PC-3 (cell line): Measurements from ENCODE around the gene ADGRF4. TPM values are rescaled to one million over a fixed set of nuclear protein-coding genes. Genes with fewer than 3 reads are reported as not detected.

ENCODE experiments used
- ATAC-seq: fragments of 200-7000 bp; cut with Tn5 transposase; 2 replicates; pipeline ENCODE4 v1.9.1; 2020; ENCODE audit warnings: mild to moderate bottlenecking, moderate library complexity
- BruUV-seq: library from RNA; stranded (reverse); fragments of 400-500 nt; replicated peaks from 2 replicates; lab custom pipeline; 2021; lab: Mats Ljungman, UMichigan
- CTCF ChIA-PET: fragments of 300-600 bp; sonication (Branson Sonifier 250); formaldehyde crosslinking; loops from one replicate; lab custom pipeline; 2022; ENCODE audit warnings: antibody characterized with exemption; lab: Charles Lee
- POLR2A ChIA-PET: fragments of 300-600 bp; sonication (Branson Sonifier 250); formaldehyde crosslinking; loops from one replicate; lab custom pipeline; 2022; ENCODE audit warnings: antibody characterized with exemption; ENCODE audit not compliant: unreplicated experiment; lab: Charles Lee
- DNase-seq: peaks from one replicate; pipeline ENCODE4 v3.0.0-alpha.2; 2015
- H2AFZ ChIP-seq: fragments of 300-600 bp; sonication (generic); 2 replicates; pipeline ENCODE4 v1.6.0; 2016; ENCODE audit warnings: antibody characterized with exemption, low read length
- H3F3A ChIP-seq: fragments of 300-600 bp; sonication (generic); one replicate; pipeline ENCODE4 v1.6.0; 2017; ENCODE audit warnings: antibody characterized with exemption, low read length, control low read depth, mild to moderate bottlenecking; ENCODE audit not compliant: unreplicated experiment
- H3K27ac ChIP-seq: fragments of 300-600 bp; sonication (generic); 2 replicates; pipeline ENCODE4 v1.5.1; 2016; ENCODE audit warnings: mild to moderate bottlenecking, low read length
- H3K27me3 ChIP-seq: fragments of 300-600 bp; sonication (generic); 2 replicates; pipeline ENCODE4 v1.6.1; 2016; ENCODE audit warnings: low read length, mixed read lengths
- H3K36me3 ChIP-seq: fragments of 300-600 bp; sonication (generic); 2 replicates; pipeline ENCODE4 v1.6.1; 2016; ENCODE audit warnings: low read depth, mixed run types, low read length, mixed read lengths
- H3K4me1 ChIP-seq: fragments of 300-600 bp; sonication (generic); 2 replicates; pipeline ENCODE4 v1.5.1; 2016; ENCODE audit warnings: low read length; ENCODE audit not compliant: insufficient read depth
- H3K4me2 ChIP-seq: fragments of 300-600 bp; sonication (generic); 2 replicates; pipeline ENCODE4 v1.6.0; 2016; ENCODE audit warnings: low read length
- H3K4me3 ChIP-seq: fragments of 300-600 bp; sonication (generic); 2 replicates; pipeline ENCODE4 v1.5.1; 2016; ENCODE audit warnings: mild to moderate bottlenecking, low read length, mixed read lengths
- H3K79me2 ChIP-seq: fragments of 300-600 bp; sonication (generic); 2 replicates; pipeline ENCODE4 v1.6.1; 2017; ENCODE audit warnings: low read length, mixed read lengths
- H3K9ac ChIP-seq: fragments of 300-600 bp; sonication (generic); 2 replicates; pipeline ENCODE4 v1.6.0; 2016; ENCODE audit warnings: mild to moderate bottlenecking, low read length
- H3K9me2 ChIP-seq: fragments of 300-600 bp; sonication (generic); replicated peaks from 2 replicates; pipeline ENCODE4 v1.6.1; 2016; ENCODE audit warnings: mixed run types, low read length, mixed read lengths
- H3K9me3 ChIP-seq: fragments of 300-600 bp; sonication (generic); 2 replicates; pipeline ENCODE4 v1.6.1; 2016; ENCODE audit warnings: low read length, mixed read lengths
- H4K20me1 ChIP-seq: fragments of 300-600 bp; sonication (generic); 2 replicates; pipeline ENCODE4 v1.6.1; 2016; ENCODE audit warnings: low read length, mixed read lengths
- EZH2 ChIP-seq: fragments of 300-600 bp; sonication (generic); IDR thresholded peaks from one replicate; pipeline ENCODE4 v1.6.1; 2017; ENCODE audit warnings: antibody characterized with exemption, mild to moderate bottlenecking, low read length; ENCODE audit not compliant: unreplicated experiment
- EZH2phosphoT487 ChIP-seq: fragments of 300-600 bp; sonication (generic); IDR thresholded peaks from 2 replicates; pipeline ENCODE4 v1.6.1; 2018; ENCODE audit warnings: mild to moderate bottlenecking, antibody characterized with exemption, low read length, borderline replicate concordance
- intact Hi-C: fragments of 100-400 bp; cut with micrococcal nuclease; formaldehyde crosslinking; loops from 2 replicates; pipeline ENCODE4 v1.9.0; 2023
- total RNA-seq: library from RNA; depleted of rRNA; stranded (reverse); fragments of >200 nt; gene quantifications from 2 replicates; pipeline ENCODE4 v1.2.3, GENCODE V29; 2014
- TF ChIP-seq, protein P1 (sequence below): fragments of 300-600 bp; sonication (generic); conservative IDR thresholded peaks from 2 replicates; pipeline ENCODE4 v1.5.1; 2017; ENCODE audit warnings: antibody characterized with exemption, low read depth, mild to moderate bottlenecking, low read length

ADGRF4 gene
- total RNA-seq, 1 experiment from 2014 or later, result 3.4 TPM

DNA sequence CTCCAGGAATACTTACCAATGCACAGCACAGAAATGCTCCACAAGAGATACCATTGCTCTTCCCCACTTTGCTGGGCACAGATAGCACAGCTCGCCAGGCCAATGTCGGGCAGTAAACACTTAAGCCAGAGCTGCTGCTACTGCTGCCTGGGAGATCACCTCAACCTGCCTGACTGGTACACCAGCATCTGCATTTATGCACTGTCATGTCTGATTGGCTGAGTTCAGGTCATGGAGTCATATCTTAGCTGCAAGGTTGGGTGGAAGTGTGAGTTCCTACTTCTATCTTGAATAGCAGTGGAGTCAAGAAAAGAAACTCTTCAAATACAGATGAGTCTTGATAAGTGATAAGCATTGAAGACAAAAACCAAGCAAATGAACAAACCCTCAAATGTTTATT is 10.9 kb upstream of the ADGRF4 start:
- Histone ChIP-seq H3K36me3 (no peaks in the 10 kb centered on the region), H3K9ac (no peak overlapping the region), H3F3A (no peaks in the 10 kb centered on the region), H3K4me1 (no peaks in the 10 kb centered on the region), H3K27me3 (no peaks in the 10 kb centered on the region), H3K9me2 (no peaks in the 10 kb centered on the region), H2AFZ (no peak overlapping the region), H3K4me3 (no peak overlapping the region), H3K9me3 (no peaks in the 10 kb centered on the region), H3K27ac (no peak overlapping the region), H3K79me2 (no peaks in the 10 kb centered on the region), H4K20me1 (no peaks in the 10 kb centered on the region), H3K4me2 (no peak overlapping the region)
- POLR2A ChIA-PET, result no interaction called here
- CTCF ChIA-PET, result no interaction called here
- intact Hi-C loops, result no loop called here
- BruUV-seq, result no TSS peak
- TF ChIP-seq, protein P1, sequence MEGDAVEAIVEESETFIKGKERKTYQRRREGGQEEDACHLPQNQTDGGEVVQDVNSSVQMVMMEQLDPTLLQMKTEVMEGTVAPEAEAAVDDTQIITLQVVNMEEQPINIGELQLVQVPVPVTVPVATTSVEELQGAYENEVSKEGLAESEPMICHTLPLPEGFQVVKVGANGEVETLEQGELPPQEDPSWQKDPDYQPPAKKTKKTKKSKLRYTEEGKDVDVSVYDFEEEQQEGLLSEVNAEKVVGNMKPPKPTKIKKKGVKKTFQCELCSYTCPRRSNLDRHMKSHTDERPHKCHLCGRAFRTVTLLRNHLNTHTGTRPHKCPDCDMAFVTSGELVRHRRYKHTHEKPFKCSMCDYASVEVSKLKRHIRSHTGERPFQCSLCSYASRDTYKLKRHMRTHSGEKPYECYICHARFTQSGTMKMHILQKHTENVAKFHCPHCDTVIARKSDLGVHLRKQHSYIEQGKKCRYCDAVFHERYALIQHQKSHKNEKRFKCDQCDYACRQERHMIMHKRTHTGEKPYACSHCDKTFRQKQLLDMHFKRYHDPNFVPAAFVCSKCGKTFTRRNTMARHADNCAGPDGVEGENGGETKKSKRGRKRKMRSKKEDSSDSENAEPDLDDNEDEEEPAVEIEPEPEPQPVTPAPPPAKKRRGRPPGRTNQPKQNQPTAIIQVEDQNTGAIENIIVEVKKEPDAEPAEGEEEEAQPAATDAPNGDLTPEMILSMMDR, result no peak
- ATAC-seq, result no peak
- no peak for DNase-seq

DNA sequence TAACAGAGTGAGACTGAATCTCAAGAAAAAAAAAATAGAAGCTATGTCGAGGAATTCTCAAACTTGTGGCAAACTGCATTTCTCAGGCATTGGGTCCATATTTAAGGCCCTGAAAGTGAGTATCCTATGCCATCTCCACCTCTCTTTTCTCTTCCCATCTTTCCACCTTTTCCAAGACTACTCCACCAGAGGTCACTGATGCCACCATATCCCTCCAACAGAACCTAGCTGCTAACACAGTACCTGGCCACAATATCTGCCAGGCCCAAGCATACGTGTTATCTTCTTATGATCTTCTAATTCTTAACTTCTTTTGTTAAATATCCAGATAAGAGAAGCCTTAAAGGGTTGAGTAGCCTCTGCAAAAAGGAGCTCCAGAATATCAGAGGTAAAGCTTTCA is 8.2 kb upstream of the ADGRF4 start:
- Histone ChIP-seq H3F3A (no peaks in the 10 kb centered on the region), H3K9ac (no peak overlapping the region), H3K27ac (no peak overlapping the region), H3K36me3 (no peaks in the 10 kb centered on the region), H3K27me3 (no peaks in the 10 kb centered on the region), H3K4me2 (no peak overlapping the region), H3K9me3 (no peaks in the 10 kb centered on the region), H4K20me1 (no peaks in the 10 kb centered on the region), H2AFZ (no peak overlapping the region), H3K4me1 (no peaks in the 10 kb centered on the region), H3K4me3 (no peak overlapping the region), H3K9me2 (no peaks in the 10 kb centered on the region), H3K79me2 (no peaks in the 10 kb centered on the region)
- POLR2A ChIA-PET, result no interaction called here
- CTCF ChIA-PET, result interaction anchor here (0.5 to 0.7 kb wide), 5 partner anchors 10 to 624 kb away, joined by 3 to 6 read pairs (median 3); no protein-coding TSS in a partner anchor
- TF ChIP-seq EZH2phosphoT487 (no peak), EZH2 (no peak)
- TF ChIP-seq, protein P1, result peak; percentile 50
- intact Hi-C loops, result loop anchor here (1.0 kb wide), 3 partner anchors 44 to 90 kb away; no protein-coding TSS in a partner anchor
- BruUV-seq, result no TSS peak
- peak; percentile 48 for DNase-seq
- peak; percentile 80 for ATAC-seq

DNA sequence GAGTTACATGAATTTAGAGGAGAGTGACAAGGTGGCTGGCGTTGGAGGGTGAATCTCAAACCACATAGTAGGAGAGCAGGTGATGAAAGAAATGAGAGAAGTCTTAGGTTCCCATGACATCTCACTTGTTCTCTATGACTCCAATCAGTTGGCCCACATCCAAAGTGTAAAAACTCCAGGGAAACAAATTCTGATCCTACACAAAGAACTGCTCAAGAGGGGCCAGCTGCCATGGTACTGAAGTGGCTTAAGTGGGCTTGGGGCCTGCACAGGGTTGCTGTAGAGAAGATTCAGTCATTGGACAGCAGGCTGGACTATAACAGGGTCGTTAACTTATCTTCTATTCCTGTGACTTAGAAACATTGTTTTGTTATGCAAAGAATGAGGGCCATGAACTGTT is 7.6 kb upstream of the ADGRF4 start:
- BruUV-seq, result no TSS peak
- ATAC-seq, result no peak

More for the DNA sequence above, 7.6 kb upstream of the ADGRF4 start:
- Histone ChIP-seq H3K9me2 (no peaks in the 10 kb centered on the region), H3K27ac (no peak overlapping the region), H3F3A (no peaks in the 10 kb centered on the region), H3K4me1 (no peaks in the 10 kb centered on the region), H4K20me1 (no peaks in the 10 kb centered on the region), H2AFZ (no peak overlapping the region), H3K9me3 (no peaks in the 10 kb centered on the region), H3K36me3 (no peaks in the 10 kb centered on the region), H3K4me3 (no peak overlapping the region), H3K4me2 (no peak overlapping the region), H3K27me3 (no peaks in the 10 kb centered on the region), H3K9ac (no peak overlapping the region), H3K79me2 (no peaks in the 10 kb centered on the region)
- no peak for TF ChIP-seq EZH2phosphoT487
- TF ChIP-seq EZH2, result no peak
- TF ChIP-seq, protein P1, result no peak
- POLR2A ChIA-PET, result no interaction called here
- intact Hi-C loops, result loop anchor here (1.0 kb wide), 3 partner anchors 44 to 90 kb away; no protein-coding TSS in a partner anchor
- no peak for DNase-seq
- CTCF ChIA-PET, result interaction anchor here (0.5 to 0.7 kb wide), 5 partner anchors 10 to 625 kb away, joined by 3 to 6 read pairs (median 3); no protein-coding TSS in a partner anchor
